Measurements from ENCODE around the gene TBC1D22A. TPM values are rescaled to one million over a fixed set of nuclear protein-coding genes. Genes with fewer than 3 reads are reported as not detected.

The TBC1D22A gene
- total RNA-seq, 4 donors from 2014 or later: 18.8 to 25.2 (median 23.1) TPM

DNA sequence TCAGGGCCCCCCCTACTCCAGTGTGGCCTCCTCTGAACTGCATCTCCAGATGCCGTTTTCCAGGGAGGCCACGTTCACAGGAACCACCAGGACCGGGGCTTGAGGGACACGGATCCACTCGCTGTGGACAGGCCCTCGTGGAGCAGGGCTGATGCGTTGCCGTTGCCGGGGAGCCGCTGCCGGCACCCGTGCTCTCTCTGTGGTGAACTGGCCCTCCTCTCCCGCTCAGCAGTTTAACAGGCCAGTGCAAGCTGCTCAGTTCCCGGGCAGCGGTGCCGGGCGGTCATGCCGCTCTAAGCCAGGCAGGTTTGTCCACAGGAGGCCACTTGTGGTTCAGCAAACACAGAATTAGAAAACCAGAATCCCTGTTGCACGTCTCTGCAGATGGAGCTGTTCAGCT lies 301.6 kb downstream of the TBC1D22A start:
- no peaks in the 10 kb centered on the region for H3K4me1 ChIP-seq
- H3K9me3 ChIP-seq: no peaks in the 10 kb centered on the region
- in situ Hi-C loops (cut with MboI; ENCODE audit: low sequenced_read_pairs in 4 of 4): no loop called here
- H3K4me3 ChIP-seq: no peak overlapping the region
- intact Hi-C loops (cut with DNase I; ENCODE audit: low total_unique reads): no loop called here
- no peaks in the 10 kb centered on the region for H3K36me3 ChIP-seq
- ATAC-seq (no peak), DNase-seq (no peak)
- TF ChIP-seq, protein P1, sequence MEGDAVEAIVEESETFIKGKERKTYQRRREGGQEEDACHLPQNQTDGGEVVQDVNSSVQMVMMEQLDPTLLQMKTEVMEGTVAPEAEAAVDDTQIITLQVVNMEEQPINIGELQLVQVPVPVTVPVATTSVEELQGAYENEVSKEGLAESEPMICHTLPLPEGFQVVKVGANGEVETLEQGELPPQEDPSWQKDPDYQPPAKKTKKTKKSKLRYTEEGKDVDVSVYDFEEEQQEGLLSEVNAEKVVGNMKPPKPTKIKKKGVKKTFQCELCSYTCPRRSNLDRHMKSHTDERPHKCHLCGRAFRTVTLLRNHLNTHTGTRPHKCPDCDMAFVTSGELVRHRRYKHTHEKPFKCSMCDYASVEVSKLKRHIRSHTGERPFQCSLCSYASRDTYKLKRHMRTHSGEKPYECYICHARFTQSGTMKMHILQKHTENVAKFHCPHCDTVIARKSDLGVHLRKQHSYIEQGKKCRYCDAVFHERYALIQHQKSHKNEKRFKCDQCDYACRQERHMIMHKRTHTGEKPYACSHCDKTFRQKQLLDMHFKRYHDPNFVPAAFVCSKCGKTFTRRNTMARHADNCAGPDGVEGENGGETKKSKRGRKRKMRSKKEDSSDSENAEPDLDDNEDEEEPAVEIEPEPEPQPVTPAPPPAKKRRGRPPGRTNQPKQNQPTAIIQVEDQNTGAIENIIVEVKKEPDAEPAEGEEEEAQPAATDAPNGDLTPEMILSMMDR (IDR thresholded peaks at IDR 0.05 in 4 of 5, conservative IDR thresholded peaks at IDR 0.05 in 1 of 5): no peak
- TF ChIP-seq POLR2A (IDR thresholded peaks at IDR 0.05): no peak
- no peak overlapping the region for H3K27ac ChIP-seq
- no peaks in the 10 kb centered on the region for H3K27me3 ChIP-seq

DNA sequence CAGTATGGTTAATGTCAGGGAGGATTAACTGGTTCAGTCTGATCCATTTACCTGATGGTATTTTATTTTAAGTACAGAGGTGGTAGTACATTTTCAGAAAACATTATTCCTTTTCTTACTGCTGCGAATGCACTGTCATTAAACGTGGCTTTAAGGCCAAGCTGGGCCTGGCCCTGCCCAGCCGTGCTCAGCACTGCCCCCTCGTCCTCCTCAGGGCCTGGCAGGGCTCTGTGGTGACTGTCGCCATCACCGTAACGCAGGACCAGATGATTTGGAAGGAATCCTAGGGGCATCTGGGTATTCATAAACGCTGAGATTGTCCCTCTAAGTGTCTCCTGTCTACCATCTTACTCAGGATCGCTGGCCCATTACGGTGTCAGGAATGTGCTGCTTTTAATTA lies 302.0 kb downstream of the TBC1D22A start:
- DNase-seq (no peak), ATAC-seq (no peak)
- in situ Hi-C loops (cut with MboI; ENCODE audit: low sequenced_read_pairs in 4 of 4) (no loop called here), intact Hi-C loops (cut with DNase I; ENCODE audit: low total_unique reads) (no loop called here)
- no peaks in the 10 kb centered on the region for H3K36me3 ChIP-seq
- H3K4me1 ChIP-seq: no peaks in the 10 kb centered on the region
- no peak overlapping the region for H3K27ac ChIP-seq
- H3K4me3 ChIP-seq: no peak overlapping the region
- H3K9me3 ChIP-seq: no peaks in the 10 kb centered on the region
- H3K27me3 ChIP-seq: no peaks in the 10 kb centered on the region
- TF ChIP-seq, protein P1 (IDR thresholded peaks at IDR 0.05 in 4 of 5, conservative IDR thresholded peaks at IDR 0.05 in 1 of 5): no peak
- no peak for TF ChIP-seq POLR2A (IDR thresholded peaks at IDR 0.05)

DNA sequence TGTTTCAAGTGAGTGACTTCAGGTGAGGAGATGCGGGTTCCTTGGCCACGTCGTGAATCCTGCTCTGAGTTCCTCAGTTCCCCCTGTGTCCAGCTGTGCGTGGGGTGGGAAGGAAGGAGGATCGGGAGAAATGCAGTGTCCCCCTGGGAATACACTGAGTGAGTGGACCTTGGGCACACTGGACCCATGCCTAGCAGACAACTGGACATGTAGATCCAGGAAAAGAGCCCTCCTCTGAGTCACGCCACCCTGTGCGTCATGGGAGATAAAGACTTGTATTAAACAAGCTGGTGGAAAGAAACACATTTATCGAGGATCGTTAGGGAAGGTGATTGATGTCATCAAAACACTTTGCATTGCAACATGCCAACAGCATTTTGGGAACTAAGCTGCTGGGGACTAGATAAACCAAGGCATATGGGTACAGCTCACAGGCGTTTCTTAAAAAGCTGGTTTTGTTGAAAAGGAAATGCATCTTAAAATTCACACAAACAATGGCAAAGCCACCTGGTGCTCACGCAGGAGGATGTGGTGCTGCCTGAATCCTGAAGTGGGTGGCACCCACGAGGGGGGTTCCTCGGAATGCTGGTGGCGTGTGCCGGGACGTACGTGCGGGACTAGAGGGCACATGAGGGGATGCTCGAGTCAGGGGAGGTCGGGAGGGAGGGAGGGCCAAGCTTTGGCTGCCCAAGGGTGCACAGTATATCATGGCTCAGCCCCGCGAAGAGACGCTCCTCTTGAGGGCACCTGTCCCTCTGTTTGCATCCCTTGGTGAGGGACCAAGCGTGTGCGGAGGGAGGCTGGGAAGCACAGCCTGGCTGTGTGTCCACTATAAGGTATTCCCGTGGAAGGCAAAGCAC lies 303.5 kb downstream of the TBC1D22A start:
- intact Hi-C loops (cut with DNase I; ENCODE audit: low total_unique reads): no loop called here
- H3K4me3 ChIP-seq: no peak overlapping the region
- TF ChIP-seq, protein P1 (IDR thresholded peaks at IDR 0.05 in 4 of 5, conservative IDR thresholded peaks at IDR 0.05 in 1 of 5): no peak
- ATAC-seq: no peak
- H3K36me3 ChIP-seq: no peaks in the 10 kb centered on the region
- H3K27ac ChIP-seq: no peak overlapping the region
- H3K9me3 ChIP-seq: no peaks in the 10 kb centered on the region
- DNase-seq: no peak
- no peaks in the 10 kb centered on the region for H3K4me1 ChIP-seq
- no peaks in the 10 kb centered on the region for H3K27me3 ChIP-seq
- in situ Hi-C loops (cut with MboI; ENCODE audit: low sequenced_read_pairs in 4 of 4): no loop called here

DNA sequence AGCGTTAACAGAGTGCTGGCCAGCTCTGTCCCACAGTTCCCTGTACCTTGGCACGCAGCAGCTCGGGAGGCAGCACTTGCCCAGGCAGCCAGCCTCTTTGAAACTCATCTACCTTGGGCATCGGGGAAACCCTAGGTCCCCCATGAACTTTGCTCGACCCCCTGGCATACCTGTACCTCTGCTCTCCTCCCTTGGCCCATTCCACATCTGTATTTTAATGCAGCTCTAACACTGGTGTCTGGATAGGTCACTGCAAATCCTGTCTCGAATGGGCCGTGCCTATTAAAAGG lies 304.1 kb downstream of the TBC1D22A start:
- H3K4me3 ChIP-seq: no peak overlapping the region
- no peaks in the 10 kb centered on the region for H3K4me1 ChIP-seq
- in situ Hi-C loops (cut with MboI; ENCODE audit: low sequenced_read_pairs in 4 of 4): no loop called here
- ATAC-seq (no peak), DNase-seq (no peak)
- intact Hi-C loops (cut with DNase I; ENCODE audit: low total_unique reads): no loop called here
- H3K27ac ChIP-seq: no peak overlapping the region
- no peaks in the 10 kb centered on the region for H3K9me3 ChIP-seq
- no peaks in the 10 kb centered on the region for H3K27me3 ChIP-seq
- no peaks in the 10 kb centered on the region for H3K36me3 ChIP-seq
- TF ChIP-seq POLR2A (IDR thresholded peaks at IDR 0.05): no peak
- TF ChIP-seq, protein P1 (IDR thresholded peaks at IDR 0.05 in 4 of 5, conservative IDR thresholded peaks at IDR 0.05 in 1 of 5): no peak

All from gastrocnemius medialis (tissue), 4 donors.